ENCODE data around the gene SFN. TPM values are rescaled to one million over a fixed set of nuclear protein-coding genes. Genes with fewer than 3 reads are reported as not detected.

Gene SFN
- total and polyA plus RNA-seq, 2 of the 13 experiments (the other 11 are each of a cell fraction or from before 2014, with no cell fraction given), result 4.3 to 5.6 TPM

- TF ChIP-seq DNMT1 (CRISPR knock-in tag; IDR thresholded peaks at IDR 0.05), result peak; percentile 38; the same call in 1 of the 2 replicates
- TF ChIP-seq, protein P1, sequence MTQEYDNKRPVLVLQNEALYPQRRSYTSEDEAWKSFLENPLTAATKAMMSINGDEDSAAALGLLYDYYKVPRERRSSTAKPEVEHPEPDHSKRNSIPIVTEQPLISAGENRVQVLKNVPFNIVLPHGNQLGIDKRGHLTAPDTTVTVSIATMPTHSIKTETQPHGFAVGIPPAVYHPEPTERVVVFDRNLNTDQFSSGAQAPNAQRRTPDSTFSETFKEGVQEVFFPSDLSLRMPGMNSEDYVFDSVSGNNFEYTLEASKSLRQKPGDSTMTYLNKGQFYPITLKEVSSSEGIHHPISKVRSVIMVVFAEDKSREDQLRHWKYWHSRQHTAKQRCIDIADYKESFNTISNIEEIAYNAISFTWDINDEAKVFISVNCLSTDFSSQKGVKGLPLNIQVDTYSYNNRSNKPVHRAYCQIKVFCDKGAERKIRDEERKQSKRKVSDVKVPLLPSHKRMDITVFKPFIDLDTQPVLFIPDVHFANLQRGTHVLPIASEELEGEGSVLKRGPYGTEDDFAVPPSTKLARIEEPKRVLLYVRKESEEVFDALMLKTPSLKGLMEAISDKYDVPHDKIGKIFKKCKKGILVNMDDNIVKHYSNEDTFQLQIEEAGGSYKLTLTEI (CRISPR knock-in tag; conservative IDR thresholded peaks at IDR 0.05), result no peak
- peak; percentile 73 for TF ChIP-seq NR2C2 (CRISPR knock-in tag; IDR thresholded peaks at IDR 0.05; ENCODE audit: borderline replicate concordance)
- no peak for TF ChIP-seq PBX2 (CRISPR knock-in tag; IDR thresholded peaks at IDR 0.05)
- TF ChIP-seq MLLT10 (CRISPR knock-in tag; IDR thresholded peaks at IDR 0.05), result no peak
- TF ChIP-seq PAX8 (CRISPR knock-in tag; IDR thresholded peaks at IDR 0.05; ENCODE audit: borderline replicate concordance), result no peak
- no peak; the same call in 1 of the 2 replicates for TF ChIP-seq ZSCAN21 (CRISPR knock-in tag; IDR thresholded peaks at IDR 0.05; ENCODE audit: borderline replicate concordance)
- TF ChIP-seq FLYWCH1 (CRISPR knock-in tag; IDR thresholded peaks at IDR 0.05), result peak; percentile 70; the same call in 1 of the 2 replicates
- peak; percentile 31; the same call in 1 of the 2 replicates for TF ChIP-seq ZNF75D (CRISPR knock-in tag; IDR thresholded peaks at IDR 0.05; ENCODE audit: borderline replicate concordance)
- TF ChIP-seq MTF1 (CRISPR knock-in tag; IDR thresholded peaks at IDR 0.05), result no peak
- TF ChIP-seq NCOA1 (CRISPR knock-in tag; IDR thresholded peaks at IDR 0.05), result 0 out of 2 replicates have a peak, but pooled peaks have one; percentile 15
- TF ChIP-seq ZNF607 (CRISPR knock-in tag; IDR thresholded peaks at IDR 0.05; ENCODE audit: borderline replicate concordance), result peak; percentile 78; the same call in 1 of the 2 replicates
- peak; percentile 77; the same call in 1 of the 2 replicates for TF ChIP-seq ZNF749 (CRISPR knock-in tag; IDR thresholded peaks at IDR 0.05; ENCODE audit: borderline replicate concordance)
- no peak for TF ChIP-seq ZNF704 (CRISPR knock-in tag; IDR thresholded peaks at IDR 0.05; ENCODE audit: borderline replicate concordance)
- no peak for TF ChIP-seq HOXA7 (CRISPR knock-in tag; IDR thresholded peaks at IDR 0.05)
- TF ChIP-seq JUN (CRISPR knock-in tag; IDR thresholded peaks at IDR 0.05), result peak; percentile 60; the same call in 1 of the 2 replicates
- TF ChIP-seq, protein P2, sequence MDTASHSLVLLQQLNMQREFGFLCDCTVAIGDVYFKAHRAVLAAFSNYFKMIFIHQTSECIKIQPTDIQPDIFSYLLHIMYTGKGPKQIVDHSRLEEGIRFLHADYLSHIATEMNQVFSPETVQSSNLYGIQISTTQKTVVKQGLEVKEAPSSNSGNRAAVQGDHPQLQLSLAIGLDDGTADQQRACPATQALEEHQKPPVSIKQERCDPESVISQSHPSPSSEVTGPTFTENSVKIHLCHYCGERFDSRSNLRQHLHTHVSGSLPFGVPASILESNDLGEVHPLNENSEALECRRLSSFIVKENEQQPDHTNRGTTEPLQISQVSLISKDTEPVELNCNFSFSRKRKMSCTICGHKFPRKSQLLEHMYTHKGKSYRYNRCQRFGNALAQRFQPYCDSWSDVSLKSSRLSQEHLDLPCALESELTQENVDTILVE (CRISPR knock-in tag; IDR thresholded peaks at IDR 0.05), result peak; percentile 69; the same call in 1 of the 2 replicates
- peak; percentile 94 to 96 for TF ChIP-seq EP300 (IDR thresholded peaks at IDR 0.05; ENCODE audit: low read depth in 2 of 2, low read length in 2 of 2)
- peak; percentile 91 for TF ChIP-seq EP300 (CRISPR knock-in tag; IDR thresholded peaks at IDR 0.05; ENCODE audit: borderline replicate concordance)
- TF ChIP-seq ZBTB43 (CRISPR knock-in tag; conservative IDR thresholded peaks at IDR 0.05), result peak; percentile 65; the same call in 1 of the 2 replicates
- TF ChIP-seq ZNF614 (CRISPR knock-in tag; IDR thresholded peaks at IDR 0.05; ENCODE audit: borderline replicate concordance), result peak; percentile 87; the same call in 1 of the 2 replicates
- no peak for TF ChIP-seq KDM3A (CRISPR knock-in tag; IDR thresholded peaks at IDR 0.05; ENCODE audit: low read depth)
These were observed 47.6 kb downstream of the SFN start (continued) for GRCh38 chr1:26910343-26911160.

All from HepG2 (cell line).